NAMALWA (cell line): ENCODE measurements around the gene HAND2.

ENCODE experiments used
- DNase-seq: peaks from one replicate; pipeline ENCODE4 v3.0.0-alpha.2; 2015; ENCODE audit warnings: low spot score

HAND2 gene

DNA sequence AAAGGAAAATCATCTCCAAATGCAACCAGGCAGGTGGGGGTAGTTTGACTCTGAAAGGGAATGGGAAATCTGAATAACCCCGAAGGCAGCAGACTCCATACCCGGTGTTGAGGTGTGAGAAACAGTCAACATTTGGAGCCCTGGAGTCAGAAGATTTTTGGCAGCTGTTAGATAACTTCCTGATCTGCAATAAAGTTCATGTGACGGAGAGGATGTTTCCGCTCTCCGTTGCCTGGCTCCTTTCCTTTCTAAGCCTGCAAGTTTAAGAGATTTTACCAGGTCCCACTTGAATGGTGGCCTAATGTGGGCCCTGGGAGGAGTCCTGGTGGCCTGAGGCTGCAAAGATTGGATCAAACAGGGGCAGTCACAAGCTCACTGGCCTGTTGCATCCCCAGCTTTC lies 27.7 kb downstream of the HAND2 start:
- no peak for DNase-seq

DNA sequence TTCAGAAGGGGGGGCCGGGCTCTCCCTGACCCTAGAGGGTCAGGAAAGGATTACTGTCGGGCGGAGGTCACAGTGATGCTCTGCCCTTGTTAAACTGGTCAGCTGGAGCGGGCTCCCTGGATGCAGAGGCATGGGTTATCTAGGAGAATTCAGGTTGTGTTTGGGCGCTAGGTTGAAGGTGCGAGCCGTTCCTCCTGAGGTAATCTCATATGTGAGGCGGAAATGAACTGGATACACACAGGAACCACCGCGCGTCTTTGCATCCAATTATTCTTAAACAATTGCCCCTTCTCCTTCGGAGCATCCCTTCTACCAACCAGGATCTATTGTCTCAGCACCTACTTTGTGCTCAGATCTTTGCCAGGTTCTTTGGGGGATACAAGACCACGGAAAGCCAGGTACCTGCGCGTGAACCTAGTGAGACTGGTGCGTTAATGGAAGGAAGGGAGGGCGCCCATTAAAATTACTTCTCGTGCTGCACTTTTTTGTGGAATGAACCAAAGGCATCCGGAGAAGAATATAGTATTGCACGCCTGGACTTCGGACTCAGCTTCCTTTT lies 28.4 kb downstream of the HAND2 start:
- DNase-seq = no peak

DNA sequence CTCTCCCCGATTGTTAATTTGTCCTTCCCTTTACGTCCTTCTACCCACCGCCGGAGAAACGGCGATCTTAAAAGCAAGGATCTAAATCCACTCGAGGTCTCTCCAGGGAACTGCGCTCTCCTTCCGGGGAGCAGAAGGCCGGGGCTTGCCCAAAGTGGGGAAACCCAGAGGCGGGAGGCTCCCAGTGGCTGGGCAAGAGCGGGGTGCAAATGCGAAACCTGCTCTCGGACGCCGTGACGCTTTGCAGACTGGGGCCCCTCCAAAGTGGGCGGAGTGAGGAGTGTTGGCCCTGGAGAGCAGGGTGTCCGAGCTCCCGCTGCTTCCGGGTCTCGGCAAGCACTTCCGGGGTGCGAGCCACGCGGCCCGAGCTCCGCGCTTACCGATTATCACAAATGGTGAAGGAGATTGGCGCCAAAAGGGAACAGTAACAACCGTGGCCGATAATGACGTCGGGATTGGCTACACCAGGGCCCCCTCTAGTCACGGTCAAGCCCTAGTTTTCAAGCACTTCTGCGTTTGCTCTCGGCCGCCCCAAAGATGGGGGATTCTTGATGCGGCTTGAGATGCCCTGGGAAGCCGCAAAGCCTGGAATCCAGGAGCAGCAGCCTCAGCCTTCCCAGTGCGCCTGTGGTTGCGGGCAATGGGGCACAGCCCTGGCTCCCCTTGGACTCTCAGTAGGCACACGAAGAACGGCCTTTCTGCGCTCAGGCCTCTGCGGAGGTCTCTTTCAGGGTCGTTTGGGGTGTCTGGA lies 29.0 kb downstream of the HAND2 start:
- DNase-seq = no peak

- no peak for DNase-seq
Measured at GRCh38 chr4:173499658-173500535, 30.1 kb downstream of the HAND2 start.

DNA sequence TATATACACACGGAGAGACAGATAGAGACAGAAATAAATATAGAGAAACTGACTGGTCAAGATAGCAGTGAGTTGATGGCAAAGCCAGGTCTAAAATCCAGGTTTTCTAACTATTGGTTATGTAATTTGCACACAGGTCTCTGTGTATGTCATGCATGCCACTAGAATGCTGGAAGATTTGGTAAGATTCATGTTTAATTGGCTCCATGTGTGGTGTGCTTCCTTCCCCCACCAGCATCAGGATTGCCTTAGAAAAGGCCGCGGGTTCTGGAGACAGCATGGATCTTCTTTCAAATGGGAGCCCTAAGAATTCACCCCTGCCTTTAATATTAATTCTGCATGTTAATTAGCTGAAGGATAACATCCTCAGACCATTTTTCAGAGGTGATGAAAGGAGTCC lies 31.3 kb downstream of the HAND2 start:
- no peak for DNase-seq

GRCh38 chr4:173498023-173498422 lies 32.0 kb downstream of the HAND2 start:
- peak; percentile 20 for DNase-seq

GRCh38 chr4:173494013-173494970 lies 35.7 kb downstream of the HAND2 start:
- peak; percentile 66 for DNase-seq

DNA sequence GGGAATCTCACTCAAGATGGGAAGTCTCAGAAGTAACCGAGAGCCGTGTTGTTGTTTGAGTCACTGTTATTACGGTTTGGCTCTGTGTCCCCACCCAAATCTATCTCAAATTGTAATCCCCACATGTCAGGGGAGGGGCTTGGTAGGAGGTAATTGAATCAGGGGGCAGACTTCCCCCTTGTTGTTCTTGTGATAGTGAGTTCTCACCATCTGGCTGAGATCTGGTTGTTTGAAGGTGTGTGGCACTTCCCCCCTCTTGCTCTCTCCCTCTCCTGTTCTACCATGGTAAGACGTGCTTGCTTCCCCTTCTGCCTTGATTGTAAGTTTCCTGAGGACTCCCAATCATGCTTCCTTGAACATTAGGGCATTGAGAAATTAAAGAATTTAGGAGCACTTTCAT lies 37.0 kb downstream of the HAND2 start:
- no peak for DNase-seq

DNA sequence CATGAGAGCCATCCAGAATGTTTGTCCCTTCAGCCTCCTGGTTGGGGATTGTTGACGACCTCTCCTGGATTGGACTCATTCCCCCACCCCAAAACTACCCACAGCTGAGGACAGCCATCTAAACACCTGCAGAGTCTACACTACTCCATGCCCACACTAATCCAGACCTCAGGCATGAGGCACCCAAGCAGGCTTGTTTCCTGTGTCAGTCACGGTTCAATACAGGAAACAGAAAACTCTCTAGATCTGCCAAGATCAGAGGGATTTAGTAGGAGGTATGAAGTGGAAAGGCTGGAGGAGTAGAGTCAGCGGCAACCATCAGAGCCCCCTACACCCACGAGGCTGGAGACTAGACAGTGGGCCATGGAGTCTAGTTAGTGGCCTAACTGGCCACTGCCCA lies 37.7 kb downstream of the HAND2 start:
- DNase-seq = no peak

DNA sequence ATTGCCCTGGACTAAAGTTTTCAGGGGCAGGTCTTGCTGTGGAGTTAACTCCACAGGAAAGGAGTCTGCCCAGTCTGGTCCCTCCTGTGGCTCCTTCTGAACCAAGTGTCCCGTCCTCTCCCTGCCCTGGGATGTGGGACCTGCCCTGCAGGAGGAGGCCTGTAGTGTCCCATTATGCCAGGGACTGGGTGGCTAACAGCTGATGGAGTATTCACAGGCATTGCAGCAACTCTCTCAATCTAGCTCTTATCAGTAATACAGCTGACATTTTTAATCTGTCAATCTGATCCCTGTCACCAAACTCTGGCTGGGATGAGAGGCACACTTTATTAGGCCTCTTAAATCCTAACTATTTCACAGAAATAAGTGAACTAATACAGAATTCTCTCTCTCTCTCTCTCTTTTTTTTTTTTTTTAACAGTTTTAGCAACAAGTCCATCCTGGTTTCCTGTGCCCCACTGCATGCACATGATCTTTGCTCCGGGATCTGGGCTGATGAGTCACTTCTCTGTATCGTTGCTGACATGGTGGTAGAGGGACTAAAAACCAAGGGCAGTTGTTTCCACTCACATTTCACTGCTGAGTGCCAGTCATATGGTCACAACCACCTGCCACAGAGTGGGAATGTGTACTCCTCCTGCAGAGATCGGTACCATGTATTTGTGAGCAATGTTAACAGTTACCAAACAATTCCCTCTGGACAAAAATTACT lies 39.1 kb downstream of the HAND2 start:
- no peak for DNase-seq

DNA sequence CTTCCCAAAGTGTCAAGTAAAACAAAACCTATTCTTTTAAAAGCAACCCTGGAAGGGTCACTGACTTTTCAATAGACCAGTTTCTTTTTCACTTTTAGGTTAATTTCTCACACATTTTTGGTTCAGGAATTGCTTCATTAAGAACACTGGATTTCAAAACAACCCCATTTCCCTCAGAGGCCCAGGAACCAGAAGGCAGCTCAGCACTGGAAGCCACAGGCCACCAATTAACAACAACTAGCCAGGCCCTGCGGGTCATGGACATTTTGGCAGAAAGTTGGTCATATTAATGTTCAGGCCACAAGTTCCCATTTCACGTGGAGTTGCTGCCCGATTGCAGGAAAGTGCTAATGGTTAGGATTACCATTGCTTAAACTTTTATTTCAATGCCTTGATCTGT lies 39.8 kb downstream of the HAND2 start:
- no peak for DNase-seq

DNA sequence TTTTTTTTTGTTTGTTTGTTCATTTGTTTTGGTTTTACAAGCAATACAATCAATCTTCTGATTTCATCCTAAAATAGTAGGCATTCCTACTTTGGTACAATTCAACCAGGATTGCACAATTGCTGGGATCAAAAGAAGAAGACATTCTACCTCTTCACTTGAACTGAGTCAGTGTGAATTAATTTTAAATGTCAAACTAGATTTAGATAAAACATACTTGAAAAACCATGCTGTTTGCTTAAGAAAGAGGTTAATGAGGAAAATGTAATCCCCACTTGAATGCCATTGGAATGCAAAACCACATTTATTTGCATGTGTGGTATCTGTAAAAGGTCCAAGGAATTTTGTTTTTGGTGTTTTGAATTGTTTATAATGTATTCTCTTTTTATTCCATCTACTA lies 40.5 kb downstream of the HAND2 start:
- DNase-seq = no peak

GRCh38 chr4:173488656-173489055 lies 41.4 kb downstream of the HAND2 start:
- DNase-seq = no peak

GRCh38 chr4:173488074-173488473 lies 42.0 kb downstream of the HAND2 start:
- no peak for DNase-seq

- no peak for DNase-seq
Measured at GRCh38 chr4:173486714-173487392, 43.2 kb downstream of the HAND2 start.

- DNase-seq = no peak
Measured at GRCh38 chr4:173485164-173485563, 44.9 kb downstream of the HAND2 start.

DNA sequence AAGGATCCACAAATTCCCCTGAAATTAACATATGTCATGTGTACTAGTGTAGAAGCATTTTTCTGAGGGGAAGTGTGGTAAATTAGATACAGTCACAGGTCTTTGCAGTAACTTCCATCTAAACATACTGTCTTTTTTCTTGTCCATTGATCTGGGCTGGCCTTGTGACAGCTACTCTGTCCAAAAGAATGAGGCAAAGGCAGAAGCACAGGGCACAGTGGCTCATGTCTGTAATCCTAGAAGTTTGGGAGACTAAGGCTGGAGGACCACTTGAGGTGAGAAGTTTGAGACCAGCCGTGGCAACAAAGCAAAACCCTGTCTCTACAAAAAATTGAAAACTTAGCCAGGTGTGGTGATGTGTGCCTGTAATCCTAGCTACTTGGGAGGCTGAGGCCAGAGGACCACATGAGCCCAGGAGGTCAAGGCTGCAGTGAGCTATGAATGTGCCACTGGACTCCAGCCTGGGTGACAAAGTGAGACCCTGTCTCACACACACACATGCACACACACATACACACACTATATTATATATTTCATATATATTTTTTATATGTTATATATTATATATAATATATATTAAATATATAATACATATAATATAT lies 47.6 kb downstream of the HAND2 start:
- no peak for DNase-seq

- DNase-seq = no peak
Measured at GRCh38 chr4:173478913-173479283, 51.1 kb downstream of the HAND2 start.

GRCh38 chr4:173478201-173478912 lies 51.7 kb downstream of the HAND2 start:
- DNase-seq = no peak

DNA sequence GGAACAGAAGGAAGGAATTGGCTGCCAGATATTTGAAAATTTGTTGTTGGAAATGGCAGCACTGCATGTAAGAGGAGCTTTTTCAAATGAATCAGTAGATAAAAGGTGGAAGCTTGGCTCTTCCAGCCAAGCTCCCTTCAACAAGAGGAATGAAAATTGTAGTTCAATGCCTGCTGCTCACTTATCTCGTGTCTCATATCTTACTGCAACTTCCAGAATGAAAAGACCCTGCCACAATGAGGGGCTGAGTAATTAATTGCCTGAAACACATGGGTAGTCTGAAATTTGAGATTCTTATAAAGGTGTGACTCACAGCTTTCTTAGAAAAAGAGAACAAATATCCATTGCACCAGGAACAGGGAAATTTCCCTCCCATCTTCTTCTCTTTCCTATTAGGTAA lies 53.0 kb downstream of the HAND2 start:
- no peak for DNase-seq
